ENCODE results near the gene PPIL6. TPM values are rescaled to one million over a fixed set of nuclear protein-coding genes. Genes with fewer than 3 reads are reported as not detected.
"Not testable (repeated sequence)": the region's sequence is repeated elsewhere in the genome, so short reads cannot be mapped to it uniquely, and the experiment has no call there.

PPIL6 gene
- total RNA-seq, 2 donors from 2014 or later = 0.83 to 1.6 TPM

DNA sequence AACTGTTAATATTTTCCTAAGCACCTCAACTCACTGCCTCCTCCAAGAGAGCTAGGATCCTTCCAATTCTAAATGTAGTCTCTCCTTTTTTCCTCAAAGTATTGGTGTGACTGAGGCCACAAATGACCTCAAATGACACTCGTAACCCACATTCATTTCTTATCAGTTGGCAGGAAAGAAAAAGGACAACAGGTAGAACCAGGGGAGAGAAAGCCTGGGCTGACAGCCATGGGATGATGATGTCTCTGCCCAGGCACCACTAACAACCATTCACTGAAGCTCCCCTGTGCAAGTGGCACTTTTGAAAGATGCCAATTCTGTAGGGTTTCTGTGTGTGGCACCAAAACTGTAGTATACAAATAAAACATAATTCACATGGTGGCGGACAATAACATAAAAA is 35.2 kb upstream of the PPIL6 start:
- Mint-ChIP-seq H3K4me1 (peaks cover 65% of the 10 kb centered on the region), H3K27me3 (no peaks in the 10 kb centered on the region), H3K36me3 (ENCODE audit: low read depth) (peaks cover 16% of the 10 kb centered on the region), H3K4me3 (no peak overlapping the region), H3K27ac (peak overlapping the region; percentile 99)
- no peaks in the 10 kb centered on the region for H3K9me3 ChIP-seq (ENCODE audit: control insufficient read depth, low read length, poor library complexity, severe bottlenecking)
- no peak for ATAC-seq
- DNase-seq = no peak

DNA sequence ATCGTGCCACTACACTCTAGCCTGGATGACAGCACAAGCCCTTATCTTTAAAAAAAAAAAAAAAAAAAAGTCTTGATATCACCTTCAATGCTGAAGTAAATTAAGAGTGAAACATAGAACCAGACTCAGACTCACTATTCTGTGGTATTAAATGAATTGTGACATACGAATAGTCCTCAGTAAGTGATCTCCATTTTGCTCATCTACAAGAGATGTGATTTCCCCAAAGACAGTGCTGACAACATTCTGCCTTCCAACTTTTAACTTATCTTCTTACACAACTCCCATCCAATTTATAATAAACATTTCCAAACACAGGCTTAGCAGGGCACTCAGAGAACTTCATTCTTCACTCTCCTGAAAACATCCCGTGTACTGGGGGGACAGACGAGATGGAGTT is 34.6 kb upstream of the PPIL6 start:
- DNase-seq (no peak), ATAC-seq (no peak)
- no peaks in the 10 kb centered on the region for H3K9me3 ChIP-seq (ENCODE audit: control insufficient read depth, low read length, poor library complexity, severe bottlenecking)
- H3K27ac Mint-ChIP-seq = peak overlapping the region; percentile 99
- H3K4me1 Mint-ChIP-seq = peaks cover 61% of the 10 kb centered on the region
- no peak overlapping the region for H3K4me3 Mint-ChIP-seq
- no peaks in the 10 kb centered on the region for H3K27me3 Mint-ChIP-seq
- peaks cover 17% of the 10 kb centered on the region for H3K36me3 Mint-ChIP-seq (ENCODE audit: low read depth)

DNA sequence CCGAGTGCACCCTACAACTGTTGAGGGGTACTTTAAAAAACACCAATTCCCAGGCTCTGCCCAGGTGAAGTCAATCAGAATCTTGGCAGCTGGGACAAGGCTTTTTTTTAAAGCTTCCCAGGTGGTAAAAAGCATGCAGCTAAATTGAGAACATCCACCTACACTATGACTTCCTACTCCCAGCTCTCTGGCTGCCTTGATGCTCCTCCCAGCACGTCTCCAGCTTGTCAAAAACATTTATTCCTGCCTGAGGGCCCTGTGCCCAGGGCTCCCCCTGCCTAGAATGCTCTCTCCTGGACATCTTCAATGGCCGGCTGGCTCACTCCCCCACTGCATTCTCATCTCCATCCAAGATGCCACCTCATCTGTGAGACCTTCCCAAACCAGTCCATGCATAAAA is 32.7 kb upstream of the PPIL6 start:
- Mint-ChIP-seq H3K27ac (peak overlapping the region; percentile 67), H3K4me1 (peaks cover 55% of the 10 kb centered on the region), H3K27me3 (no peaks in the 10 kb centered on the region), H3K4me3 (no peak overlapping the region), H3K36me3 (ENCODE audit: low read depth) (peaks cover 21% of the 10 kb centered on the region)
- ATAC-seq = no peak
- DNase-seq = no peak
- H3K9me3 ChIP-seq (ENCODE audit: control insufficient read depth, low read length, poor library complexity, severe bottlenecking) = no peaks in the 10 kb centered on the region

DNA sequence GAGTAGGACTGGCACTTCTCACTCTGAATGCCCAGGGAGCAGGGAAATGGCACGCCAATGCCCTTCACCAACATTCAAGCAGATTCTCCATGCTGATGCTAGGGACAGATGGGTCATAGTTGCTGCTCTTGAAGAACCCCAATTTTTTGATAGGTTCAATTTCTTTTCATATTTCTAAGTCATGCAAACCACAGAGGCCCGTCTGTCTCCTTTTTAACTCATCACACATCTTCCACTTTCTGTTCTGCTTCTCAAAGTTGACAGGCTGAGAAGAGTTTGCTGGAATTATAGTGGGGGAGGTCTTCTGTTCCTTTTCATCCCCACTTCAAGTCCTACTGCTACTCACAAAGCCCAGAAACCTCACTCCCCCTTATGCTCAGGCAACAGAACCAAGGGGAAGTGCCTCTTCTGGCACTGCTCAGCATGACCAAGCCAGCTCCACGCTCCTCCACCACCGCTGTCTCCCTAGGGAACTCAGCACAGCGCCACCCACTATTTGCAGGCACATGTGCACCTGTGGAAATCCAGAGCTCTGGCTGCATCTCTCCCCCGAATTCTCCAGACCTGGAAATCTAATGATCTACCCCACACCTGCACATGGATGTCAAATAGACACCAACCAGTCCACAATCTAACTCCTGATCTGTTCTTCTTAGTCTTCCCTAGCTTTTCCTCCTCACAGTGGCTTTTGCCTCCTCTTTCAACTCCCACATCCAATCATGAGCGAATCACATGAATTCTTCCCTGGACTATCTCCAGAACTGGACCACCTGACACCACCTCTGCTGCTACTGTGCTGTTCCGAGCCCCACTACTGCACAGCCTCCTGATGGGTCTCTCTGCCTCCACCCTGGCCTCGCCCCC is 31.9 kb upstream of the PPIL6 start:
- ATAC-seq = no peak
- no peak for DNase-seq
- Mint-ChIP-seq H3K27ac (peak overlapping the region; percentile 67), H3K4me3 (no peak overlapping the region), H3K36me3 (ENCODE audit: low read depth) (peaks cover 24% of the 10 kb centered on the region), H3K27me3 (no peaks in the 10 kb centered on the region), H3K4me1 (peaks cover 52% of the 10 kb centered on the region)
- no peaks in the 10 kb centered on the region for H3K9me3 ChIP-seq (ENCODE audit: control insufficient read depth, low read length, poor library complexity, severe bottlenecking)

DNA sequence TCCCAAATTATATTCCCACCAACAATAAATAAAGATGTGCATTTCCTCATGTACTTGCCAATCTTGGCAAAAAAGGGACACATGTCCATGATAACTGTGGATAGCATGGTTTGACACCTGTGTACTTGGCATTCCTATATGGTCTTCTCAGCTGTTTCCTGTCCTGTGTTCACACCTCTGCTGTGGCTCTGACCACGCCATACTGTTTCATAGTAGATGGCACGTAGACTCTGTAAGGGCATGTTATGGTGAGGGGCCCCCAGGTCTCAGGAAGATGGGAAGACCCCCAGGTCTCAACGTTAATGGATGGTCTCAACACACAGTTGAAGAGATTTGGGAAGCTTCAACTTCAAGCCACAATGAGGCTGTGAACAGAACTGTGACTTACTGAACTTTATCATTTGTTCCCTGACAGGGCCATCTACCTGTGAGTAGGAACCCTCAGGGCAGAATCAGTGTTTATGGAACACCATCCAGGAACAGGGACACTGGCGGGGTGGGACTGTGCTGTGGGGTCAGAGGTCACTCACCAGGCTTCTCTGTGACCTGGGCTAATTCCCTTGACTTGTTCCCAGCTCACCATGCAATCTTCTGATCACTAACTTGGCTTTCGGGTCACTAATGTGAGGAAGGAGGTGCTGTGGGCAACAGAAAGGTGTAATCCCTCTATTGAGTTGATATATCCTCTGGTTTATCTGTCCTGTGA is 30.8 kb upstream of the PPIL6 start:
- H3K27me3 Mint-ChIP-seq = no peaks in the 10 kb centered on the region
- H3K9me3 ChIP-seq (ENCODE audit: control insufficient read depth, low read length, poor library complexity, severe bottlenecking) = no peaks in the 10 kb centered on the region
- H3K36me3 Mint-ChIP-seq (ENCODE audit: low read depth) = peaks cover 24% of the 10 kb centered on the region
- H3K4me1 Mint-ChIP-seq = peaks cover 48% of the 10 kb centered on the region
- DNase-seq (no peak), ATAC-seq (no peak)
- H3K4me3 Mint-ChIP-seq = no peak overlapping the region
- peak overlapping the region; percentile 67 for H3K27ac Mint-ChIP-seq

DNA sequence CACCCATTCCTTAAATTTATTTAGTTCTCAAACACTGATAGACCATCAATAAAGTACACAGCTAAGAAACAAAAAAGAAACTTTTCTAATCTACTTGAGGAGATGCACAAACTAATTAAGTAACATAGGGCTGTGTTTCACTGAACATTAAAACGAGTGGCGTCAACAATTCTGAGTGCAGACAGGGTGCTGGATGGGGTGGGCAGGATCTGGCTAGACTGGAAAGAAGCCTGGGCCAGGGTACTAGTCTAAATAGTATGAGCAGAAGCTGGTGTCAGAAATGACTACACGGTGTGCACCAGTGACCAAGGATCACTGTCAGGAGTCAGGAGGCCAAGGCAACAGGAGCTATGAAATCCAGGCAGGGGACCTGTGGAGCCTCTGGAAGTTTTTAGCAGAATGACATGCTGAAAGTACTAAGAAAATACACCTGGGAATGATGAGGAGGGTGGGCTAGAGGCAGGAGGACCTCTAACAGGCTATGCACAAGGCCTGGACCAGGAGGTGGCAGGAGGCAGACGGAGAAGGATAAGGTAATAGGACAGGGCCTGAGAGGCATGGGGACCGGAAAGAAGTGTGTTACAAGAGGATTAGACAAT is 29.3 kb upstream of the PPIL6 start:
- H3K27ac Mint-ChIP-seq = peak overlapping the region; percentile 67
- peaks cover 24% of the 10 kb centered on the region for H3K36me3 Mint-ChIP-seq (ENCODE audit: low read depth)
- peaks cover 45% of the 10 kb centered on the region for H3K4me1 Mint-ChIP-seq
- H3K9me3 ChIP-seq (ENCODE audit: control insufficient read depth, low read length, poor library complexity, severe bottlenecking) = no peaks in the 10 kb centered on the region
- no peak for DNase-seq
- ATAC-seq = no peak
- H3K27me3 Mint-ChIP-seq = no peaks in the 10 kb centered on the region
- H3K4me3 Mint-ChIP-seq = no peak overlapping the region

DNA sequence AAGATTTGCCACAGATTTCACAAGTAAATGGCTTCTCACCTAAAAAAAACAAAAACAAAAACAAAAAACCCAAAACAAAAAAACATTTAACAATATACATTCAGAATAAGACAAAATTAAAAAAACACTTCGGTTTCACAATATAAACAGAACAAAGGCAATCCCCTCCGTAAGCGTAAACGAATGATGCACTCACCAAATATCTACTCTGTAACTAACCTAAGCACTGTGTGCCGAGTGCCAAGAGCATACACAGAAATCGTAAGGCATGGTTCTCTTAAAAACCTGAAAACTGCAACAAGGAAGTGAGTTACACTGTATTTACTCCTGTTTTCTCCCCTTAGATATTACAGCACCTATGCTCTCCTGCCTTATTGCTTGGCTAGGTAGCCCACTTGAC is 27.3 kb upstream of the PPIL6 start:
- H3K9me3 ChIP-seq (ENCODE audit: control insufficient read depth, low read length, poor library complexity, severe bottlenecking) = no peaks in the 10 kb centered on the region
- H3K4me3 Mint-ChIP-seq = no peak overlapping the region
- peaks cover 37% of the 10 kb centered on the region for H3K4me1 Mint-ChIP-seq
- DNase-seq = no peak
- H3K27me3 Mint-ChIP-seq = no peaks in the 10 kb centered on the region
- peak overlapping the region; percentile 67 for H3K27ac Mint-ChIP-seq
- no peak for ATAC-seq
- peaks cover 17% of the 10 kb centered on the region for H3K36me3 Mint-ChIP-seq (ENCODE audit: low read depth)

DNA sequence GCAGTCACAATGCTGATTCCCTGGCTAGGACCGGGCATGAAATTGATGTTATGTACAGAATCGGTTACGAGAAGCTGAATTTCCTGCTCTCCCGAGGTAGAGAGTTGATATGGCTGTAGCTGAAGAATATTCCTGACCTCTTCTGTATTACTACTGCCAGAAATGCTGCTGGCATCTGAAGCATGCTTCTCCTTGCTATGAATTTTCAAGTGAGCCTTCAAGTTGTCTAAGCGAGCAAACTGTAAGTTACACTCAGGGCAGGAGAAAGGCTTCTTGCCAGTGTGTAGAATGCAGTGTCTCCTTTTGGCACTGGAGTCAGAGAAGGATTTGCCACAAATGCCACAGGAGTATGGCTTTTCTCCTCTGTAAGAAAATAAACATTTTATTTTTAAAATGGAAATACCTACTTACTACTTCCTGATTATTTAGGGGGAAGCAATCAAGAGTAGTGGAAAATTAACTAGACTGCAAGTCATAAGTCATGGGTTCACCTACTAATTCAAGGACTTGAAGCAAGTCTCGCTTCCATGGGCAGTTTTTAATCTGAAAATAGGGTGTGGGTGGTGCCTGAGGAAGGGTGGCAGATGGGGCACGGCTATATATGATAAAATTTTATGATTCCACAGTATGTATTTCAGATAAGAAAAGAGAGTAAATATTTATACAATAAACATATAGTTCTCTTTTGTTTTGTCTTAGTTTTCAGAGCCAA is 25.9 kb upstream of the PPIL6 start:
- no peaks in the 10 kb centered on the region for H3K27me3 Mint-ChIP-seq
- H3K9me3 ChIP-seq (ENCODE audit: control insufficient read depth, low read length, poor library complexity, severe bottlenecking) = no peaks in the 10 kb centered on the region
- DNase-seq = no peak
- peak overlapping the region; percentile 67 for H3K27ac Mint-ChIP-seq
- H3K36me3 Mint-ChIP-seq (ENCODE audit: low read depth) = peaks cover 20% of the 10 kb centered on the region
- ATAC-seq = no peak
- H3K4me3 Mint-ChIP-seq = no peak overlapping the region
- H3K4me1 Mint-ChIP-seq = peaks cover 31% of the 10 kb centered on the region

DNA sequence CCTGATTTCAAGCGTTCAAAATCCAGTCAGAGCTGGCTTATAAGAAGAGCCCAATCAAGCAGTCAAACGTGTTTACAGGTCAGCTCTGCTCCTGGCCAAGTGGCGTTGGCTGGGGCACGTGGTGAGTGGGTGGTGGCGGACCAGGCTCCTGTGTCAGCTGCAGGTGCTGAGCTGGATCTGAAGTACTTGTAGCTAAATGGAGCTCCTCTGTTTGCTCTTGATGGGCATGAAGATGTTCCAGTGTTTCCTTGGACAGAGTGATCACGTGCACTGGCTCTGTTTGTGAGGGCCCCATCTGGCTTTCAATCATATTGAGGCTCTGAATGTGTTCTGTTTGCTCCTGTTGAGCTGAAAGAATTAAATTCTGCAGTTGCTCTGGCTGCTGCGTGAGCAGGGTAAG is 25.3 kb upstream of the PPIL6 start:
- DNase-seq (no peak), ATAC-seq (no peak)
- Mint-ChIP-seq H3K4me1 (peaks cover 31% of the 10 kb centered on the region), H3K27me3 (no peaks in the 10 kb centered on the region), H3K4me3 (no peak overlapping the region), H3K36me3 (ENCODE audit: low read depth) (peaks cover 20% of the 10 kb centered on the region), H3K27ac (peak overlapping the region; percentile 67)
- no peaks in the 10 kb centered on the region for H3K9me3 ChIP-seq (ENCODE audit: control insufficient read depth, low read length, poor library complexity, severe bottlenecking)

DNA sequence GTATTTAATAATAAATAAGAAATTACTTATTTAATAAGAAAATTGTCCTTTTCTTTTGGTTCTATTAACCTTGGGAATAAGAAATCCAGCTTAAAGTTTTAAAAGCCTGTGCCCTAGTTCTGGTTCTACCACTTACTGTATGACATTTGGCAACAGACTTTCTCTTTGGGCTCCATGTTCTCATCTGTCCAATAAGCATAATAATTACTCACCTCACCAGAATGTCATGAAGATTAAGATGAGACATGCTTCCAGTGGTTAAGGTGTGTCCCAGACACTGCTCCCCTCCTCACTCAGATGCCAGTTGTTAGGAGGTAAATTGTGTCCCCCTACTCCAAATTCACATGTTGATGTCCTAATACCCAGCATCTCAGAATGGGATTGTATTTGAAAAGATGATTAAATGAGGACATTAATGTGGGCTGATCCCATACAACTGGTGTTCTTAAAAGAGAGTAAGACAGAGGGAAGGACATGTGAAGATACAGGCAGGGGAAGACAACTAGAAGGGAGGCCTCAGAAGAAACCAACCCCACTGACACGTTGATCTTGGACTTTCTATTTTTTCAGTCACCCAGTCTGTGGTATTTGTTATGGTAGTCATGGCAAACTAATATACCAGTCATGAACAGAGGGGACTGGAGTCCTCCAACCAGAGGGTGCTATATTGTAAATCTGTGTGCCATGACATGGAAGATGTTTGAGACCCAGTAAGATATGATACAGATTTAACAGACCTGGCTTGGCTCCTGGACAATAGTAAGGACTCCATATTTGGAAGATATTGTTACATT is 21.5 kb upstream of the PPIL6 start:
- no peak for DNase-seq
- Mint-ChIP-seq H3K4me1 (peaks cover 35% of the 10 kb centered on the region), H3K27me3 (no peaks in the 10 kb centered on the region), H3K36me3 (ENCODE audit: low read depth) (peaks cover 7% of the 10 kb centered on the region), H3K27ac (peak overlapping the region; percentile 67), H3K4me3 (no peak overlapping the region)
- ATAC-seq = peak; percentile 37
- no peaks in the 10 kb centered on the region for H3K9me3 ChIP-seq (ENCODE audit: control insufficient read depth, low read length, poor library complexity, severe bottlenecking)

DNA sequence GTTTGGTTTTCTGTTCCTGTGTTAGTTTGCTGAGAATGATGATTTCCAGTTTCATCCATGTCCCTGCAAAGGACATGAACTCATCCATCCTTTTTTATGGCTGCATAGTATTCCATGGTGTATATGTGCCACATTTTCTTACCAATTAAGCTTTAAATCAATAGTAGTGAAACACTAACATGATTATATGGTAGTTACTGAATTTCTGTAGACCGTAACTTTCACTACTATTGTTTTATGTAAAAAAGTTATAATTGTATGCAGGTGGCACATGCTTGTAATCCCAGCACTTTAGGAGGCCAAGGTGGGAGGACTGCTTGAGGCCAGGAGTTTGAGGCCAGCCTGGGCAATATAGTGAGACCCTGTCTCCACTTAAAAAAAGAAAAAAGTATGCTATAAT is 20.8 kb upstream of the PPIL6 start:
- not testable (repeated sequence) for DNase-seq; H3K4me3 Mint-ChIP-seq; H3K36me3 Mint-ChIP-seq (ENCODE audit: low read depth); H3K27ac Mint-ChIP-seq; H3K9me3 ChIP-seq (ENCODE audit: control insufficient read depth, low read length, poor library complexity, severe bottlenecking); H3K27me3 Mint-ChIP-seq; ATAC-seq
- peaks cover 38% of the 10 kb centered on the region for H3K4me1 Mint-ChIP-seq

DNA sequence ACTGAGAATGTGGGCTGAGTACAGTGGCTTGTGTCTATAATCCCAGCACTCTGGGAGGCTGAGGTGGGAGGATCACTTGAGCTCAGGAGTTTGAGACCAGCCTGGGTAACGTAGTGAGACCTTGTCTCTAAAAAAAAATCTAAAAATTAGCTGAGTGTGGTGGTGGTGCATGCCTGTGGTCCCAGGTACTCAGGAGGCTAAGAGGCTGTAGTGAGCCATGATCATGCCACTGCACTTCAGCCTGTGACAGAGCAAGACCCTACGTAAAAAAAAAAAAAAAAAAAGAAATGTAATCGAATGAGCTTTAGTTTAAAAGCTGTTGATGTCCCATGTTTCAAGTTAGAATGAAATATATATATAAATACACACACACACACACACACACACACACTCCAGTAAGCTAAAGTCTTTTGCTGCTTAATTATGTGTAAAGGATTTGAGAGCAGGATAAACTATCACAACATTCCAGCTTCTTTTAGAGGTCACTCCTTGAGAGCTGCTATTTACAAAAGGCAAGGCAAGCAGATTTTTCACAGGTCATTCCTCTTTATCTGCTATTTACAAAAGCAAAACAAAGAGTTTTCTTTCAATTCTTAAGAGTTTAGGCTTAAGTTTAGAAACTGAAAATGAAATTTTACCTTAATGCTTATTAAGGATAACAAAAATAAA is 19.9 kb upstream of the PPIL6 start:
- Mint-ChIP-seq H3K36me3 (ENCODE audit: low read depth) (peaks cover 7% of the 10 kb centered on the region), H3K27ac (peak overlapping the region; percentile 72), H3K4me1 (peaks cover 33% of the 10 kb centered on the region), H3K4me3 (no peak overlapping the region), H3K27me3 (no peaks in the 10 kb centered on the region)
- DNase-seq = no peak
- no peak for ATAC-seq
- no peaks in the 10 kb centered on the region for H3K9me3 ChIP-seq (ENCODE audit: control insufficient read depth, low read length, poor library complexity, severe bottlenecking)

Data from T-helper 17 cell (primary cell).